ENCODE results near the gene ELMOD3.
"Not testable (repeated sequence)": the region's sequence is repeated elsewhere in the genome, so short reads cannot be mapped to it uniquely, and the experiment has no call there.

ELMOD3 gene

DNA sequence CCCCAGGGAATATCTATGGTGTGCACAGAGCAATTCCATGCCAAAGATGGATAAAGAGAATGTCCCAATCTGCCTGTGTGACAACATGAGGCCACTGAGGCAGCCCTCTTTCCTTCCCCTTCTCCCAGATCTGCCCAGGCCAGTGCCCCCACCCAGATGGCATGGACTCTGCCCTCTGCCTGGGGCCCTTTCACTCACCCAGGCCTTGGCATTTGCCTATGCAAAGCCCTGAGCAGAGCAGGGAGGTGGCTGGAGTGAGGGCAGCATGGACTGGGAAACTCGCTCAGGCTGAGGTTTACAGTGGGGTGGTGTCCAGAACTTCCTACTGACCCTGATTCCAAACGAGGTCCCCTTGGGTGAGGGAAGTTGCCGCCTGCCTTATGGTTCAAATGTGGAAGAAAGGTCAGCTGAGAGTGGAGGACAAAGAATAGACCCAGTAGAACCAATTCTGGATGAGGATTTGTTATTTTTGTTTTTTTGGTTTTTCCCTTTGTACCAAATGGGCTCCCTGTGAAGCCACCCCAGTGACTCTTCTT, 72.8 kb downstream of the ELMOD3 start:
- DNase-seq = no peak

DNA sequence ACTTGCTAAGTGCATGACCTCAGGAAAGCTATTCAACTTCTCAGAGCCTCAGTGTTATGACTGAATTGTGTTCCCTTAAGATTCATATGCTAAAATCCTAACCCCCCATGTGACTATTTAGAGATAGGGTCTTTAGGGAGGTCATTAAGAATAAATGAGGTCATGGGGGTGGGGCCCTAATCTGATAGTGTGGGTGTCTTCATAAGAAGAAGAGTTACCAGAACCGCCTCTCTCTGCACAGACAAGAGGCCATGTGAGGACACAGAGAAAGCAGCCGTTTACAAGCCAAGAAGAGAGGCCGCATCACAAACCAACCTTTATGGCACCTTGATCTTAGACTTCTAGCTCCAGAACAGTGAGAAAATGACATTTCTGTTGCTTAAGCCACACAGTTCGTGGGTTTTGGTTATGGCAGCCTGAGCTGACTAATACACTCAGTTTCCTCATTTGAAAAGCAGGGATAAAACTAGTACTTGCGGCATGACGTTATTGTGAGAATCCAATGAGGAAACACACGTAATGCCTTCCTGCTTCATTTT, 73.8 kb downstream of the ELMOD3 start:
- no peak for DNase-seq

DNA sequence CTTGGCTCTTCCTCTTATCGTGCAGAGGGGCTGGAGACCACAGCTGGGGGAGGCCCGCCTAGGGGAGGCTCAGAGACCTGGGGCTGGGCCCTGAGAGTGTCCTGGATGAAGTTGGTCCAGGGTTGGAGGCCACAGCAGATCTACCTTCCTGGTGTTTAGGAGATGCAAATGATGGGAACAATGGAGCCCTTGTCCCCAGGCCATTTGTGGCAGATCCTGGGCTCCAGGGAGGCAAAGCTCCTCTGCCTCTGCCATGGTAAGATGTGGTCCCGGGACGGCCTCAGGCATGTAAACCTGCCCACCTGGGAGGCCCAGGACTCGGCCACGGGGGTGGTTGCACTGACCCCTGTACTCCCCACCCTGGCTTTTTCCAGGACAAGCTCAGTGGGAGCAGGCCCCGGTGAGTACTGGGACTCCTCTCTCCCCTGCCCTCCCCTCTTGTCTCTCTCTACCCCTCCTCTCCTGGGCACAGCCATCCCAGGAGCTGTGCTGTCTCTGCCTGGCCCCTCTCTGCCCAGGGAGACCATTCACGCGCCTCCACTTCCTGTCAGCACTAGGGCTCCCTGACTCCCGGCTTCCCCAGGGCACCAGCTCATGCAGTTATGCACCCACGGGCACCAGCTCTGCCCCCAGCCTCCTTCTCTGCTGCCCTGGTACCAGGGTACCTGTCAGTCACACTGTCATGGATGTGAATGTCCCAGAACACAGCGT, 74.8 kb downstream of the ELMOD3 start:
- DNase-seq = peak in 1 of 14 donors; percentile 41

DNA sequence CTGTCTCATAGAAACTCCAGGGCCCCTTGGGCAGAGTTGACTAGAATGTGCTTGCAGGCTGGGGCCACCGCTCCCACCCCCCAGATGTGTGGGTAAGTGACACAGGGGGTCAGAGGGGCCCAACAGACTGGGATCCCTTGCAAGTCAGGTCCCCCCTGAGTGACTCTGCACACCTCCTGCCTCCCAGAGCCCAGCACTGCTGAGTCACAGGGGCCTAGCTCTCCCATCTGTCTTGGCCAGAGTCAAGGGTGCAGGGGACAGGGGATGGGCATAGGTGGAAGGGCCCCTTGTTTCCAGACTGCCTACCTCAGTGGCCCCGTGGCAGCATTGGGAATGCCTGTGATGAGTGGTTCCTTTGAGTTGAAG, 75.3 kb downstream of the ELMOD3 start:
- peak in 2 of 14 donors; percentile 41 to 44 for DNase-seq

DNA sequence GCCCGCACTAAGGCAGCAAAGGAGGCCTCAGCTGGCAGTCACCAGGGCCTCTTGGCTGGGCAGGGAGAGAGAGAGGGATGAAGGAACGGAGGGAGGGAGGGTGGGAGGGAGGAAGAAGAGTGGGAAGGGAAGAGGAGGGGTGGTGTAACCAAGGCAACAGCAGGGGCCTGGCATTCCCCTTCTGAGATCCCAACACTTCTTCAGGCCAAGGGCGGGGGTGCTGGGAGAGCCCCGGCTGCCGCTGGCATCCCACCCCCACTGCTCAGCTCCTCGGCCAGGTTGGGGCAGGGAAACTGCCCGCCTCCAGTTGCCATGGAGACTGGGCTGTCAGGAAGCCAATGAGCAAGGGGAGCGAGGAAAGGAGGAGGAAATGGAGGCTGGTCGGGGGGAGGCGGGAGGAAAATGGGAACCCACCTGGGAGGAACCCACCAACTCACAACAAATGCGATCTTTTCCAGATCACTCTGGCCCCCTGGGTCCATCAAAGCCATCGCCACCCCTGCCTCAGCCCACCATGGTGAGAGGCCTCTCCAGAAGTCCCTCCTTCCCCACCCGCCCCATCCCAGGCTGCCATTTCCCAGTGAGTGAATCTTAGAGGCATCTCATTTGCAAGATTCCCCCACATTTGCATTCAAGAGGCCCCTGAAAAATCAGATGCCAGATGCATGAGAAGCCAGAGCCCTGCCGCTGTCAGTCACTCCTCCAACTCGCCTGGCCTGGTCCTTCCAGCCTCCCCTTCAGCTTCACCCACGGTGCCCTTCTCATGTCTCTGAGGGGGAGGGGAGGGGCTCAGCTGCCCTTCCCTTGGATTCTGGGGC, 76.4 kb downstream of the ELMOD3 start:
- peak in 12 of 14 donors; percentile 37 to 95 (median 78) for DNase-seq

GRCh38 chr2:85431570-85432205, 77.1 kb downstream of the ELMOD3 start:
- DNase-seq = peak in 2 of 14 donors; percentile 16 to 73

DNA sequence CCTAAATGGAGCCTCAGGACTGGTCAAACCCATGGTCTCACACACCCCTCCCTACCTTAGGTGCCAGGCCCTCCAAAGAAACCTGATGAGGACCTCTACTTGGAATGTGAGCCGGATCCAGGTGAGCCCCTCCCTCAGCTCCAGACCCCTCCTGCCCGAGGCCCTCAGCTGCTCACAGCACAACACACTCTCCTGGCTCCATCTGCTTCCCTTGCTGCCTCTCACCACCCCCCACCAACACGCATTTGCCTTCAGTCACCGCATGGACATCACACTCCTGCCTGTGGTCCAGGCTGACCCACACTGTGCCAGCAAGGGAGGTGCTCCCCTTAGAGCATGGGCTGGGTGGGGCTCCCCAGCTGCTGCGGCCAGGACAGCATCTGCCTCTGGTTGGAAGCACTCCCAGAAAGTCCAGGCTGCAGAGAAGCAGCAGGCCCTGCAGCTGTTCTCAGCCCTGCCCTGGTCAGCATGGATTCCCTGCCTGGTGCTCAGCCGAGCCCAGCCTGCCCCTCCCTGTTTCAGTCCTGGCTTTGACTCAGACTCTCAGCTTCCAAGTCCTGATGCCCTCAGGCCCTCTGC, 79.0 kb downstream of the ELMOD3 start:
- DNase-seq = peak in 13 of 14 donors; percentile 41 to 91 (median 77)

DNA sequence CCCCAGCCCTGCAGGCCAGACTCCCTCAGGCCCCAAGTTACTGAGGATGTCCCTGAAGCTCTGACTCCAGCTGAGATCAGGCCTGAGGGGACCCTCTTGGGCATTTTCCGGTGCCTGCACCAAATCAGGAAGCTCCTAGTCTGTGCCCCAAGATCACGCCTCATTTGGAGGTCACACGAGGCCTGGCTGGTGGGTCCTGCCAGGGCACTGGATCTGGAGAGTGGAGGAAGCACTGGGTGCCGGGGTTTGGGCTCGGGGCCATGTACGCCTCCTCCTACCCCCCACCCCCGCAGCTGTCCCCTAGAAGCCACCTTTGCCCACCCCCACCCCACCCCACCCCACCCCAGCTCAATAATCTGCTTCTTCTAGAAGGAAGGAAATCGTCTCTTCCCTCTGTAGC, 80.1 kb downstream of the ELMOD3 start:
- peak in 1 of 14 donors; percentile 31 for DNase-seq

- DNase-seq = peak in 3 of 14 donors; percentile 9 to 36 (median 14)
These were observed 80.8 kb downstream of the ELMOD3 start for GRCh38 chr2:85435220-85435958.

DNA sequence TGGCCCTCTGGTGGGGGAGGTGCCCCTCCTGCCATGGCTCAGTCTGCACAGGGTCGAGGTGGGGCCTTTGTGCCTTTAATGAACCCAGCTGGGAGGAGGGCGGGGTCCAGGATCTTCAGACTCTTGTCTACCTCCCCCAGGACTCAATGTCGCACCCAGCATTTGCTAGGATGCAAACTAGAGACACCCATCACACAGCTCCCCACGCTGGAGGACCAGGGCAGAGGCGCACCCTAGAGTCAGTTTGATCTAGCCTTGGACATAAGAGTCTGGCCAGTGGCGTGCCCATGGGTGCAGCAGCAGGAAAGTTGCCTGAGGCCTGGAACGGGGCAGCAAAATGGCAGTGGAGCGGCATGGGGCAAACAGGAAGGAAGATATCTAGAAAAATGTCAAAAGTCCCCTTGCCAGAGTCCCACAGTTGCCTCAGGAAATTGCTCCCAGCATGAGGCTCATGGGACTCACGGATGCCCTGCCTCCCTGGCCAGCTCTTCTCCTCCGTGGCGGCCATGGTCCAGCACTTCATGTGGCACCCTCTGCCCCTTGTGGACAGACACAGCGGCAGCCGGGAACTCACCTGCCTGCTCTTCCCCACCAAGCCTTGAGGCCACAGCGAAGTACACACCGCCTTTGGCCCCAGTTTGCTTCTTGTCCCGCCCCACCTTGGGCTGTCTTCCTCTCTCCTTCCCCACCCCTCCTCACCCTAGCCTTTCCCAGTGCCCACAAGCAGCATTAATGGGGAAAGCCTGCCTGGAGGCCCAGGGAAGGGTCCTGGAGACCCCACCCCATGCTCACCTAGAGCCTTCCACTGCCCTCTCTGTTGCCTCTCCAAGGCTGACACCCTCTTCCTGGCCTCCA, 81.6 kb downstream of the ELMOD3 start:
- peak in 1 of 14 donors; percentile 14 for DNase-seq

- peak in 4 of 14 donors; percentile 23 to 64 (median 57) for DNase-seq
These were observed 82.4 kb downstream of the ELMOD3 start for GRCh38 chr2:85436836-85437487.

DNA sequence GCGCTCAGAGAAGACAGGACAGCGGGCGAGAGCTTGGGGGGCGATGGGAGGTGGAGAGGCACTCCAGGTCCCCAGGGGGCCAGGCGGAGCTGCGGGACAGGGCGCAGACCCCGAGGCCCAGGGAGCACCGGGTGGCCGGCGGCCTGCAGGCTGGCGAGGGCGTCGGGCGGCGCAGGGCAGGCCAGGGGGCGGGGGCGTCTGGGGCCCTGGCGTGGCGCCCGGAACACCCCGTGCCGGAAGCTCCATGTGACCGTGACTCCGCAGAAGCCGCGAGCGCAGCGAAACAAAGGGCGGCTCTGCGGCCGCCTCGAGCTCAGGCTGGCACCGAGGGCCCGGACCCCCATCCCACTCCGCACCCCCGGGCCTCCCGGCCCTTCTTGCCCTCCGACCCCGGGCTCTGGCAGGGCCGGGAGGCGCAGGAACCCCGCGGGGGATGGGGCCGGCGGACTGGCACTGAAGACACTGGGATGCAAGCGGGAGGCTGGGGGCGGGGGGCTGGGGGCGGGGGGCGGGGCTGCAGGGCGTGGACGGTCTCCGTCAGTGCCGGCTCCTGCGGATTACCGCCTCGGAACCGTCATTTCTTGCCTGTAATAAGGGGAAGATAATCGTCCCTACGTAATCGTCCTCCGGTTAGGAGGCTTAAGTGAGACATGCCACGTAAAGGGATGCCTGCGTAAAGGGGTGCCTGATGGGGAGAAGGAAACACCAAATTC, 83.1 kb downstream of the ELMOD3 start:
- DNase-seq = peak in 13 of 14 donors; percentile 68 to 96 (median 88)

- peak in 8 of 14 donors; percentile 37 to 79 (median 59) for DNase-seq
These were observed 83.8 kb downstream of the ELMOD3 start for GRCh38 chr2:85438201-85439024.

- DNase-seq = no peak
These were observed 84.5 kb downstream of the ELMOD3 start for GRCh38 chr2:85439025-85439472.

- DNase-seq = not testable (repeated sequence)
These were observed 85.0 kb downstream of the ELMOD3 start for GRCh38 chr2:85439569-85439968.

GRCh38 chr2:85439986-85440385, 85.4 kb downstream of the ELMOD3 start:
- DNase-seq = no peak

GRCh38 chr2:85440729-85441128, 86.2 kb downstream of the ELMOD3 start:
- no peak for DNase-seq

Measured in C1 segment of cervical spinal cord (tissue), 14 donors.